H9 (cell line): ENCODE results near the gene MPL. TPM values are rescaled to one million over a fixed set of nuclear protein-coding genes. Genes with fewer than 3 reads are reported as not detected.

Experiments
- DNase-seq: peaks from one replicate; pipeline ENCODE4 v3.0.0-alpha.2; 2017
- H2AFZ ChIP-seq: one replicate; pipeline ENCODE4 v1.6.1; 2013; ENCODE audit warnings: mild to moderate bottlenecking, low read length, control low read depth, moderate library complexity
- H2AK5ac ChIP-seq: 2 replicates; pipeline ENCODE4 v1.6.1; 2013; ENCODE audit warnings: low read length, control low read depth, mixed read lengths; ENCODE audit not compliant: insufficient read length
- H2BK120ac ChIP-seq: one replicate; pipeline ENCODE4 v1.6.1; 2013; ENCODE audit warnings: low read depth, mild to moderate bottlenecking, low read length, control low read depth, inconsistent platforms; ENCODE audit not compliant: poor library complexity, severe bottlenecking
- H2BK12ac ChIP-seq: 2 replicates; pipeline ENCODE4 v1.6.1; 2013; ENCODE audit warnings: low read length, control low read depth, mixed read lengths, low read depth; ENCODE audit not compliant: insufficient read length
- H2BK15ac ChIP-seq: 2 replicates; pipeline ENCODE4 v1.6.1; 2013; ENCODE audit warnings: low read depth, low read length, control low read depth
- H2BK20ac ChIP-seq: one replicate; pipeline ENCODE4 v1.6.1; 2013; ENCODE audit warnings: low read depth, mild to moderate bottlenecking, low read length, control low read depth, inconsistent platforms; ENCODE audit not compliant: poor library complexity, severe bottlenecking
- H2BK5ac ChIP-seq: 2 replicates; pipeline ENCODE4 v1.6.1; 2013; ENCODE audit warnings: low read length, control low read depth, mixed read lengths; ENCODE audit not compliant: insufficient read length
- H3K14ac ChIP-seq: 2 replicates; pipeline ENCODE4 v1.6.1; 2013; ENCODE audit warnings: low read length, control low read depth; ENCODE audit not compliant: insufficient read depth
- H3K18ac ChIP-seq: 2 replicates; pipeline ENCODE4 v1.6.1; 2013; ENCODE audit warnings: low read depth, mild to moderate bottlenecking, mixed read lengths, low read length, control low read depth; ENCODE audit not compliant: insufficient read length
- H3K23ac ChIP-seq: 2 replicates; pipeline ENCODE4 v1.6.1; 2013; ENCODE audit warnings: low read length, control low read depth, mixed read lengths, low read depth; ENCODE audit not compliant: insufficient read length
- H3K23me2 ChIP-seq: 2 replicates; pipeline ENCODE4 v1.6.1; 2013; ENCODE audit warnings: low read depth, mild to moderate bottlenecking, mixed read lengths, low read length, control low read depth; ENCODE audit not compliant: insufficient read length, poor library complexity, severe bottlenecking
- H3K27ac ChIP-seq: 2 replicates; pipeline ENCODE4 v1.5.1; 2013; ENCODE audit warnings: low read length, control low read depth, mixed read lengths, low read depth; ENCODE audit not compliant: insufficient read length
- H3K27me3 ChIP-seq: 2 replicates; pipeline ENCODE4 v1.6.1; 2013; ENCODE audit warnings: low read length, control low read depth, inconsistent platforms; ENCODE audit not compliant: insufficient read depth
- H3K4ac ChIP-seq: 2 replicates; pipeline ENCODE4 v1.6.1; 2013; ENCODE audit warnings: low read depth, mild to moderate bottlenecking, control low read depth, inconsistent platforms, low read length, moderate library complexity
- H3K4me1 ChIP-seq: 2 replicates; pipeline ENCODE4 v1.6.1; 2013; ENCODE audit warnings: low read length, control low read depth, inconsistent platforms; ENCODE audit not compliant: insufficient read depth
- H3K4me2 ChIP-seq: 2 replicates; pipeline ENCODE4 v1.6.1; 2013; ENCODE audit warnings: low read length, control low read depth, mixed read lengths; ENCODE audit not compliant: insufficient read length, insufficient read depth
- H3K56ac ChIP-seq: 2 replicates; pipeline ENCODE4 v1.6.1; 2013; ENCODE audit warnings: low read depth, mild to moderate bottlenecking, mixed read lengths, low read length, control low read depth; ENCODE audit not compliant: insufficient read length
- H3K79me1 ChIP-seq: 2 replicates; pipeline ENCODE4 v1.6.1; 2013; ENCODE audit warnings: low read depth, mild to moderate bottlenecking, moderate library complexity, low read length, control low read depth, inconsistent platforms; ENCODE audit not compliant: insufficient read depth, poor library complexity, severe bottlenecking
- H3K79me2 ChIP-seq: 2 replicates; pipeline ENCODE4 v1.6.1; 2013; ENCODE audit warnings: low read length, control low read depth, inconsistent platforms; ENCODE audit not compliant: insufficient read depth
- H3K9ac ChIP-seq: 2 replicates; pipeline ENCODE4 v1.6.1; 2013; ENCODE audit warnings: low read length, control low read depth, mixed read lengths; ENCODE audit not compliant: insufficient read length; ENCODE audit errors: extremely low read depth
- H3K9me3 ChIP-seq: one replicate; pipeline ENCODE4 v1.6.1; 2013; ENCODE audit warnings: low read depth, low read length, inconsistent platforms; ENCODE audit not compliant: control insufficient read depth
- H3T11ph ChIP-seq: one replicate; pipeline ENCODE4 v1.6.1; 2013; ENCODE audit warnings: mild to moderate bottlenecking, low read length, control low read depth, inconsistent platforms
- H4K20me1 ChIP-seq: one replicate; pipeline ENCODE4 v1.6.1; 2013; ENCODE audit not compliant: control insufficient read depth, insufficient read length, insufficient read depth
- H4K5ac ChIP-seq: 2 replicates; pipeline ENCODE4 v1.6.1; 2013; ENCODE audit warnings: low read depth, mild to moderate bottlenecking, mixed read lengths, low read length, control low read depth; ENCODE audit not compliant: insufficient read length
- H4K8ac ChIP-seq: replicated peaks from 2 replicates; pipeline ENCODE4 v1.6.1; 2013; ENCODE audit warnings: low read length, control low read depth, mixed read lengths, low read depth; ENCODE audit not compliant: insufficient read length
- H4K91ac ChIP-seq: 2 replicates; pipeline ENCODE4 v1.6.1; 2013; ENCODE audit warnings: low read depth, mild to moderate bottlenecking, moderate library complexity, mixed read lengths, low read length, control low read depth; ENCODE audit not compliant: insufficient read length
- H3K27ac Mint-ChIP-seq, 3 experiments: 2 replicates in 2 of 3; 3 replicates in 1 of 3; pipeline ENCODE4 v1.8.0; 2020 to 2021; ENCODE audit warnings: mixed read lengths in 3 of 3, mild to moderate bottlenecking in 1 of 3, moderate library complexity in 1 of 3
- H3K27me3 Mint-ChIP-seq: 2 replicates; pipeline ENCODE4 v1.8.0; 2021; ENCODE audit warnings: low read depth, mild to moderate bottlenecking, moderate library complexity, mixed read lengths
- H3K36me3 Mint-ChIP-seq, 3 experiments: 2 replicates in 2 of 3; 3 replicates in 1 of 3; pipeline ENCODE4 v1.8.0; 2020 to 2021; ENCODE audit warnings: low read depth in 3 of 3, mixed read lengths in 3 of 3; ENCODE audit not compliant: insufficient read depth in 1 of 3
- H3K4me1 Mint-ChIP-seq, 2 experiments: 2 replicates each; pipeline ENCODE4 v1.8.0; 2020; ENCODE audit warnings: mixed read lengths in 2 of 2
- H3K4me3 Mint-ChIP-seq, 2 experiments: 2 replicates in 1 of 2; 3 replicates in 1 of 2; pipeline ENCODE4 v1.8.0; 2020 to 2021; ENCODE audit warnings: mild to moderate bottlenecking in 2 of 2, mixed read lengths in 2 of 2, moderate library complexity in 1 of 2
- H3K9me3 Mint-ChIP-seq, 2 experiments: 2 replicates in 1 of 2; 3 replicates in 1 of 2; pipeline ENCODE4 v1.8.0; 2020; ENCODE audit warnings: mild to moderate bottlenecking in 2 of 2, mixed read lengths in 2 of 2, moderate library complexity in 1 of 2
- CTCF ChIP-seq: fragments of 200-600 bp; sonication (generic); conservative IDR thresholded peaks from 3 replicates; pipeline ENCODE4 v1.8.0; 2021; ENCODE audit warnings: antibody characterized with exemption, mild to moderate bottlenecking
- WGBS: extraction: QIAGEN DNeasy Blood & Tissue Kit; methylation state at CpG from one replicate; pipeline ENCODE4 v1.1.7; 2013; ENCODE audit warnings: missing lambda C conversion rate, low lambda C conversion rate, mixed read lengths; ENCODE audit not compliant: insufficient read length; ENCODE audit errors: extremely low coverage; 5-methylcytosine and 5-hydroxymethylcytosine counted together
- total RNA-seq: library from RNA; stranded (reverse); gene quantifications from 2 replicates; pipeline ENCODE4 v1.2.1, GENCODE V29; 2021

Gene MPL
- total RNA-seq, 1 experiment from 2014 or later, result not detected

GRCh38 chr1:43292216-43292615 is 45.4 kb upstream of the MPL start:
- Histone ChIP-seq H3K4ac (no peak overlapping the region), H3K79me1 (no peaks in the 10 kb centered on the region), H3K23ac (no peak overlapping the region), H2BK120ac (no peak overlapping the region), H3K4me2 (no peak overlapping the region), H3T11ph (no peak overlapping the region), H3K79me2 (no peaks in the 10 kb centered on the region), H3K56ac (no peak overlapping the region), H2BK5ac (no peak overlapping the region), H3K23me2 (no peaks in the 10 kb centered on the region), H2AK5ac (no peak overlapping the region), H3K4me1 (peaks cover 9% of the 10 kb centered on the region), H2BK20ac (no peak overlapping the region), H2BK12ac (no peak overlapping the region), H3K14ac (no peak overlapping the region), H4K8ac (no peak overlapping the region), H3K27ac (no peak overlapping the region), H3K9ac (no peak overlapping the region), H4K20me1 (no peaks in the 10 kb centered on the region), H4K91ac (no peak overlapping the region), H2AFZ (no peak overlapping the region), H2BK15ac (no peak overlapping the region), H3K27me3 (no peaks in the 10 kb centered on the region), H4K5ac (no peak overlapping the region), H3K18ac (no peak overlapping the region), H3K9me3 (no peaks in the 10 kb centered on the region)
- DNase-seq, result no peak
- H3K9me3 Mint-ChIP-seq, result no peaks in the 10 kb centered on the region
- WGBS, result no CpG with 5 or more reads among the region's 7 CpGs
- H3K27ac Mint-ChIP-seq, result peak overlapping the region in 1 of 3 experiments; percentile 29; a peak in 1 of 7 replicates
- peaks cover 2% of the 10 kb centered on the region for H3K27me3 Mint-ChIP-seq
- no peak for TF ChIP-seq CTCF
- H3K4me3 Mint-ChIP-seq, result no peak overlapping the region
- H3K36me3 Mint-ChIP-seq, result no peaks in the 10 kb centered on the region
- peaks cover 25 to 27% of the 10 kb centered on the region in 2 experiments for H3K4me1 Mint-ChIP-seq
